GM21367 (cell line): Measurements from ENCODE around the gene SDK1.

Source experiments
- ATAC-seq: cut with Tn5 transposase; IDR thresholded peaks from one replicate; pipeline ENCODE4 v1.9.1; 2021; ENCODE audit not compliant: unreplicated experiment

SDK1 gene

DNA sequence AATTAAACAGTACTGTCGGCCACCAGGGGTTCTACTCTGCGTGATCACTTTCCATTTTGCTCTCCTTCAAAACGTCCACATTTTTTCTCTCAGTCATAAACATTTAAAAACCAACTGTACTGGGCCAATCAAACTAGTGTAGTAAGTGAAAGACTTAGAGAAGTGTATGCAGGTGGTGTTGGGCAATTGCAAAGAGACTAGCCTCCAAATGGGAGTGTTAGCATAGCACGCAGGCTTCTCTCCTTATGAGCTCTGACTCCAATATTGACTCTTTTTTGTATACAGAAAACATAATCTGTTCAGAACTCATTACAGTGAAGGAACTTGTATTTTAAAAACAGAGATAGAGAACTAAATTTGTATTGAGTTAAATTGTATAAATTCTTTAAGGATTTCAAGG is 150.6 kb downstream of the SDK1 start:
- ATAC-seq = no peak

DNA sequence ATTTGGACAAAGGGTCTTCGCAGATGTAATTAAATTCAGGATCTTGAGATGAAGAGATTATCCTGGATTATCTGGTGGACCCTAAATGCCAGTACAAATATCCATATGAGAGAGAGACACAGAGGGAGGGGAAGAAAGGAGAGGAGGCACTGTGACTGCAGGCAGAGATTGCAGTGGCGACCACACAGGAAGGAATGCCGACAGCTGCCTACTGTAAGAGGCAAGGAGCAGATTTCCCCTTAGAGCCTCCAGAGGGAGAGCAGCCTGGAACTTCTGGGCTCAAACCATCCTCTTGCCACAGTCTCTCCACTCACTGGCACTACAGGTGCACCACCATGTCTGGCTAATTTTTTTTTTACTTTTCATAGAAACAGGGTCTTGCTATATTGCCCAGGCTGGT is 152.3 kb downstream of the SDK1 start:
- no peak for ATAC-seq

DNA sequence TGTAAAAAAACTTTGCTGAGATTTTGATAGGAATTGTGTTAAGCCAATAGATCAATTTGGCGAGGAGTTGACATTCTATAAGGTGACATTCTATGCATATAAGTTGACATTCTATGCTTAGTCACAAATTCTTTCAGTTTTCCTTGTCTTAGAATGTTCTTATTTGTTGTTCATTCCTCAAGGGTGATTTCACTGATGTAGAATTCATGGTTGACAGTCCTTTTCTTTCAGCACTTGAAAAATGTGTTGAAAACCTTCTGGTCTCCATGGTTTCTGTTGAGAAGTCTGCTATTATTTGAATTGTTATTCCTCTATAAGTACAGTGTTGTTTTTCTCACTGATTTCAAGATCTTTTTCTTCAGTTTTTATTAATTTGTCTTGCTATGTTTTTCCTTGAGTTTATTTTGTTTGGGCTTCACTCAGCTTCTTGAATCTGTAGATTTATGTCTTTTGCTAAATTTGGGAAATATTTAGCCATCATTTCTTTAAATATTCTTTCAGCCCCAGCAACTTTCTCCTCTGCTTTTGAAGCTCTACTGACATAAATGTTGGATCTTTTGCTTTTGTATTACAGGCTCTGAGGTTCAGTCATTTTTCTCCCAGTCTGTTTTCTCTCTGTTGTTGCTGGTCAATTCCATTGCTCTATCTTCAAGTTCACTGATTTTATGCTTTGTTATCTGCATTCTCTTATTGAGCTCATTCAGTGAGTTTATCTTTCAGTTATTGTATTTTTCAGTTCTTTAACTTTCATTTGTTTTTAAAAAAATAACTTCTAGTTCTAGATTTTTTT is 154.9 kb downstream of the SDK1 start:
- ATAC-seq = no peak

GRCh38 chr7:3459111-3459510 is 158.1 kb downstream of the SDK1 start:
- ATAC-seq = no peak

DNA sequence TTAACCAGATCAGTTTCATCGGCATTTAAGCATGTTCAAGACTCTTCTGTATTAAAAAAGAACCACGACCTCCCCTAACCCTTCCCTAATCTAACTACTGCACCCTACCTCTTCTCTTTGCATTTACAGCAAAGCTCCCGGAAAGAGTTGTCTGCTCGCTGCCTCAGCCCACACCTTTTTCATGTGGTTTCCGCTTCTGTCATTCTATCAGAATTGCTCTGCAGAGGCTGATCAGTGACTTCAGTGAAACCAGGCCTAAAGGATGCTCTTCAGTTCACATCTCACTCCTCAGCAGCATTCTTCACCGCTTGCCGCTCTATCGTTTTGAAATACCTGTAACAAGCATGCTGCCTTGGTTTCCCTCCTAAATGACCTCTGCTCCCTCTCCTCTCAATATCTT is 160.9 kb downstream of the SDK1 start:
- ATAC-seq = no peak

DNA sequence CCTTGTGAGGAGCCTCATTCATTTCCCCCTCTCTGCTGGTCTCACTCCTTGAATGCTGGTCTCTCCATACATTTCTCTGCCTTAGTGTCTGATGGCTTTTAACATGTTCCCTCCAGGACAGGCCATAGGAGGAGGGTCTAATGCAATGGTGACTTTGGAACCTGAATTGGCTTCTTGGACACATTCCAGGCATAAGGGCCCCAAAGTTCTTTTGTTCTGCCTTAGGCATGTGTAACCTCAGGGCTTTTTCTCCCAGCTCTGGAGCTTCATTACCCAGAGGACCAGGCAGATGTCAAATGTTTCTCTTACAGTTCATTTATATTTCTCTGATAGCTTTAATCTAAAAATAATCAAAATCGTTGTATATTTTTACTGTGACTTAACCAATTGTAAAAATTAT is 162.6 kb downstream of the SDK1 start:
- no peak for ATAC-seq

GRCh38 chr7:3464900-3465622 is 164.0 kb downstream of the SDK1 start:
- no peak for ATAC-seq

DNA sequence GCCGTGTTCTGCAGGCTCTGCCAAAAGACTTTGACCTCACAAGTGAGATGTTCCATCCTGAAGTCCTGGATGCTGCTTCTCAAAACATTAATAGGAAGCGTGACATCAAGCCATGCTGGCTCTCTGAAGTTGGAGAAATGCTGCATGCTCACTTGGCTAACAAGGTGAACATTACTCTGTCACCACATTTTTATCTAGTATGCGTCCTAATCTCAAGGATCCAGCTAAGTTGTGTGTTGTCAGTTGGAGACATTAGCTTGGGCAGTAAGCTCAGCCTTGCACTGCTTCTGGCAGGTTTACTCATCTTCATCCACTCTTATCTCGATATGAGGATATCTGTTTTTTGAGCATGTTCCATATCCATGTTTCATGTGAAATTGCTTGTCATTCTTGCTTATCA is 165.2 kb downstream of the SDK1 start:
- no peak for ATAC-seq

- no peak for ATAC-seq
Measured at GRCh38 chr7:3469641-3470040, 168.6 kb downstream of the SDK1 start.

DNA sequence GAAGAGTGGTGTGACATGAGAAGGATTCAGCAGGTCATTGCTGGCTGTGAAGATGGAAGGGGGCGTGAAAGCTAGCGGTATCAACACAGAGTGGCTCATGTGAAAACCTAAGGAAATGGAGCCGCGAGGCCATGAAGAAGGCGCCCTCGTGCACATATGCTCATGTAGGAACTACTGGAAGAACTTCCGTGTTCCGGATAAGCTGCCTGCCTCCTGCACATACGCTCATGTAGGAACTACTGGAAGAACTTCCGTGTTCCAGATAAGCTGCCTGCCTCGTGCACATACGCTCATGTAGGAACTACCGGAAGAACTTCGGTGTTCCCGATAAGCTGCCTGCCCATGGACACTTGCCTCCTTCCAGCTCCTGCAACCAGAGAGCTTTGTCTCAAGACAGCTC is 179.1 kb downstream of the SDK1 start:
- ATAC-seq = no peak

- ATAC-seq = no peak
Measured at GRCh38 chr7:3481435-3481834, 180.4 kb downstream of the SDK1 start.

DNA sequence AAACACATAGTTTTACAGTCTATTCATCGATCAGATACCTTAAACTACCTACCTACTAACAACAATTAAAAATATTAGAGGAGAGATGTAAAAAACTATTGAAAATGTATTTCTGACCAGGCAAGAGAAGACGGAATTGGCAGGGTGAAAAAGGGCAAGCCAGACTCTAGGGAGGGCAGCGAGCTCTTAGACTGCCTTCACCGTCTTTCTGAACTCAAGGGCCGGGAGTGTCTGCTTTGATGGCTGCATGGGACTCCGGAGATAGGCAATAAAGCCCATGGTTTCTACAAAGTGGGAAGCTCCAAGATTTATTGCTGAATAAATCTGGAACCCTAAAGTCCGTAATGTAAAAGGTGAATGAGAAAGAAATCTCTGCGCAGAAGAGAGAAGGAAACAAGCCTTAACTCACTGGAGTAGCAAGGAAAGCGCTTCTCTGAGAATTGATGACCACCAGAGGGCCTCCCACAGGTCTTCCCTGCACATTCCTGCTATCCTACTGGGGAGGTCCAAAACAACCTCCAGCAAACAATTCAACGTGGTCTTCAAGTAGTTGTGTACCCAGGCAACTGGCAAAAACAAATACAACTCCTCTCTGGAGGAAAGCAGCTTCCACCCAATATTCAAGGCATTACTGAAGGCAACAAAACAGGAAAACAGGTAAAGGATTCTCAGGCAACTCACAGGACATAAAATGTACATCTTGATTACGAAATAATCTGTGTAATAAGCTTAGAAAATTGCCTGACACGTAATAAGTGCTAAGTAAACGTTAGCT is 181.3 kb downstream of the SDK1 start:
- ATAC-seq = no peak

- ATAC-seq = no peak
Measured at GRCh38 chr7:3486841-3487240, 185.8 kb downstream of the SDK1 start.

DNA sequence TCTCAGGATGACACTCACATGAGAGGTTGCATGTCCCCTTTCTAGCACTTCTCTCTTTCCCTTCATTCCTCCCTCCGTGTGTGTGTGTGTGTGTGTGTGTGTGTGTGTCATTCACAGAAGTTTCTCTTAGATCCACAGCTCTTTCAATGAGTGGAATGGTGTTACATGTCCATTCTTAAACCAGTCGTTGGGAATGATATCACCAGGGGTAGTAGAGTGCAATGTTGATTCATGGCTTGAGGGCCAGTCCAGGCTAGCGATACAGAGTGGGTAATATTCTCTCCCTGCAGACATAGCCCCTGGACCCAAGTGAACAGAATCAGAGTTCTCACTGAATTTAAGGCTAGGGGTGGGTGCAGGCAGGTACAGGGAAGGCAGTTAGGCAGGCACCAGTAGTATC is 187.8 kb downstream of the SDK1 start:
- ATAC-seq = no peak

DNA sequence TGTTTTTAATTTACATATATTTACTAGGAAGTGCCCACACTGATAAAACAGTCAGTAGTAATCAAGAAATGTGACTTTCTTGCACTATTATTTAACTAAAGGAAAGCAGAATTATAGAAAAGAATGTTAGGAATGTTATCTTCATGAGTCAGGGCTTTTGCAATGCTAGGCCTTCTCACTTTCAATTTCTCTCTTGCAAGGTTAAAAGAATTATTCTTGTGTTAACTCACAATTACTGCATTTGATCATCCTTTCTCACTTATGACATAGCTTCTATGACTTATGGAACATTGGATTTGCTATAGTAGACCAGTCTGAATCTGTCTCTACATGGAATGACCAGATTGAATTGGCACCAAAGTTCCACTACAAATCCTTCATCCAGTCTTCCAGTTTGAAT is 192.4 kb downstream of the SDK1 start:
- no peak for ATAC-seq

GRCh38 chr7:3494947-3495346 is 193.9 kb downstream of the SDK1 start:
- ATAC-seq = no peak

DNA sequence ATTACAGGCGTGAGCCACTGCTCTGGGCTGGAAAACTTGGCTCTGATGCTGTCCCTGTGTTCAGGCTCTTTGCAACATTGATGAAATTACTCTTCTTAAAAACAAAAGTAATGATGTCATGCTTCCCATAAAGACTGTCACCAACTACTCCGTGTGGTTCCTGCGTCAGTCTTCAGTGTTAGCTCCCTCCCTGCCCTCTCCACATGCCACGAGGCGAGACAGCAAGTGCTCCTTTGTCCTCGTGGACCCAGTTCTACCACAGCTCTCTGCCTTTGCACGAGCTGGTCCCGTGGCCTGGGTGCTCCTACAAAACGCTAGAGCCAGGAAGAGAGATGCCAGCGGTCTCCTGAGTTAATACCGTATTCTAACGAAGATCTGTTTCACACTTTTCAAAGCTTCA is 194.5 kb downstream of the SDK1 start:
- ATAC-seq = no peak

DNA sequence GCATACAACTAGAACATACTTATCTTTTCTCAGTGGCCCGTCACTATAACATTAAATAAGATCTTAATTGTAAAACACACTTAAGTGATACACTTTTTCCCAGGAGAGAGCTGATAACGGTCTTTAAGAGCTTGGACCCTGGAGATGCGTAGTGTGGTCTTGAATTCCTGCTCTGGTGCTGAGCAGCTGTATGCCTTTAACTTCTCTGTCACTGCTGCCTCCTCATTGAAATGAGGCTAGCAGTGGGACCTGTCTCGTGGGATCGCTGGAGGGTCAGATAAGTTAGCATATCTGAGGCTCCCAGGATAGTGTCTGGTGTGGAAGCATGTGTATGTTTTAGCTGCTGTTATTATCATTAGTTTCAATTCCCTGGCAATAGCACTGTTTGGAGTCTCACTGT is 194.9 kb downstream of the SDK1 start:
- no peak for ATAC-seq

DNA sequence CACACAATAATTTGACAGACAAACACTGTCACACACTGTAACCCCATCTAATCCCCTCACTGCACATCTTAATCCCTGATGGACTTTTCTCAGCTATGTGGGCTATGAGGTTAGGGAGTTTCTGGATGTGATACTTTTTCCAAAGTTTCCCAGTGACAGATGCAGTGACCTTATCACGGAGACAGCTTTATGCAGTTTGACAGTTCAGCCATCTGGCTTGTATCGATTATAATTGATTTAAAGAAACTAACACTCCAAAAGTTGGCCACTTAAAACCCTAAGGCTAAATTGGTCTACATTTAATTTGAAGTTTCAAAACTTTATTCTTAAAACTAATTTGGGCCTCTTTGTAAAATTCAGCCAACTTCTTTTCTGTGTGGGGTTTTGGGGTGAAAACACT is 196.7 kb downstream of the SDK1 start:
- no peak for ATAC-seq

- no peak for ATAC-seq
Measured at GRCh38 chr7:3501671-3502070, 200.6 kb downstream of the SDK1 start.

GRCh38 chr7:3504384-3504783 is 203.3 kb downstream of the SDK1 start:
- ATAC-seq = no peak
